Urinary bladder (tissue), 4 donors: ENCODE results near the gene SHISA6. TPM values are rescaled to one million over a fixed set of nuclear protein-coding genes. Genes with fewer than 3 reads are reported as not detected.

ENCODE experiments used
- DNase-seq: peaks from one replicate; pipeline ENCODE4 v3.0.0-alpha.2; 2015; ENCODE audit errors: extremely low spot score
- H3K27ac ChIP-seq: one replicate; pipeline ENCODE4 v1.5.1; 2013; ENCODE audit warnings: low read depth, mild to moderate bottlenecking, moderate library complexity
- H3K36me3 ChIP-seq: one replicate; pipeline ENCODE4 v1.6.1; 2013; ENCODE audit warnings: mild to moderate bottlenecking, moderate library complexity; ENCODE audit not compliant: insufficient read depth
- H3K4me1 ChIP-seq: one replicate; pipeline ENCODE4 v1.6.1; 2013; ENCODE audit warnings: mild to moderate bottlenecking, moderate library complexity; ENCODE audit not compliant: insufficient read depth
- H3K4me3 ChIP-seq: one replicate; pipeline ENCODE4 v1.5.1; 2013; ENCODE audit warnings: low read depth, low read length
- WGBS: extraction: QIAGEN DNeasy Blood & Tissue Kit; methylation state at CpG from one replicate; pipeline ENCODE4 v1.1.7; 2013; 5-methylcytosine and 5-hydroxymethylcytosine counted together
- polyA plus RNA-seq: library from polyadenylated mRNA; stranded (reverse); fragments of 200-250 nt; gene quantifications from one replicate; pipeline ENCODE4 v1.2.3, GENCODE V29; 2013
- total RNA-seq: library from RNA; depleted of rRNA; stranded (reverse); fragments of >200 nt; gene quantifications from one replicate; pipeline ENCODE4 v1.2.3, GENCODE V29; 2014
- donor health status: healthy with polysubstance abuse.
- donor health status: healthy.

SHISA6 gene
- total and polyA plus RNA-seq, 2 donors, result 3.3 to 4.4 TPM

GRCh38 chr17:11486868-11487310 lies 245.9 kb downstream of the SHISA6 start:
- no peaks in the 10 kb centered on the region for H3K36me3 ChIP-seq
- H3K4me3 ChIP-seq, result no peak overlapping the region
- 90% methylated on average over 9 of the region's 9 CpGs for WGBS

GRCh38 chr17:11487469-11487868 lies 246.5 kb downstream of the SHISA6 start:
- no peak overlapping the region for H3K27ac ChIP-seq
- DNase-seq, result no peak
- 50% methylated on average over 2 of the region's 2 CpGs for WGBS
- no peak overlapping the region for H3K4me3 ChIP-seq
- no peaks in the 10 kb centered on the region for H3K36me3 ChIP-seq
- H3K4me1 ChIP-seq, result no peaks in the 10 kb centered on the region

More at GRCh38 chr17:11486868-11487310, 245.9 kb downstream of the SHISA6 start:
- Histone ChIP-seq H3K4me1 (no peaks in the 10 kb centered on the region), H3K27ac (no peak overlapping the region)
- DNase-seq, result no peak

GRCh38 chr17:11488407-11488806 lies 247.4 kb downstream of the SHISA6 start:
- WGBS, result 93% methylated on average over 3 of the region's 3 CpGs
- Histone ChIP-seq H3K36me3 (no peaks in the 10 kb centered on the region), H3K4me1 (no peaks in the 10 kb centered on the region), H3K4me3 (no peak overlapping the region), H3K27ac (no peak overlapping the region)
- no peak for DNase-seq

GRCh38 chr17:11490171-11490755 lies 249.2 kb downstream of the SHISA6 start:
- DNase-seq, result no peak
- Histone ChIP-seq H3K4me1 (no peaks in the 10 kb centered on the region), H3K36me3 (no peaks in the 10 kb centered on the region), H3K27ac (no peak overlapping the region), H3K4me3 (no peak overlapping the region)
- WGBS, result 89% methylated on average over 14 of the region's 14 CpGs

- no peaks in the 10 kb centered on the region for H3K4me1 ChIP-seq
- no peak overlapping the region for H3K4me3 ChIP-seq
- H3K27ac ChIP-seq, result no peak overlapping the region
- 97% methylated on average over 1 of the region's 1 CpG for WGBS
- no peaks in the 10 kb centered on the region for H3K36me3 ChIP-seq
- DNase-seq, result no peak
These were observed 251.5 kb downstream of the SHISA6 start for GRCh38 chr17:11492511-11492910.

- no peaks in the 10 kb centered on the region for H3K36me3 ChIP-seq
- no peak for DNase-seq
- H3K4me1 ChIP-seq, result no peaks in the 10 kb centered on the region
- H3K4me3 ChIP-seq, result no peak overlapping the region
- H3K27ac ChIP-seq, result no peak overlapping the region
These were observed 252.9 kb downstream of the SHISA6 start for GRCh38 chr17:11493936-11494335.

- no peak overlapping the region for H3K4me3 ChIP-seq
- no peaks in the 10 kb centered on the region for H3K36me3 ChIP-seq
- WGBS, result 54% methylated on average over 3 of the region's 3 CpGs
- DNase-seq, result no peak
- no peaks in the 10 kb centered on the region for H3K4me1 ChIP-seq
- no peak overlapping the region for H3K27ac ChIP-seq
These were observed 254.6 kb downstream of the SHISA6 start for GRCh38 chr17:11495613-11496012.

GRCh38 chr17:11499881-11500280 lies 258.9 kb downstream of the SHISA6 start:
- no peak overlapping the region for H3K4me3 ChIP-seq
- H3K36me3 ChIP-seq, result no peaks in the 10 kb centered on the region
- H3K4me1 ChIP-seq, result no peaks in the 10 kb centered on the region
- 87% methylated on average over 3 of the region's 3 CpGs for WGBS
- no peak overlapping the region for H3K27ac ChIP-seq
- DNase-seq, result no peak

GRCh38 chr17:11503308-11504035 lies 262.5 kb downstream of the SHISA6 start:
- Histone ChIP-seq H3K4me1 (no peaks in the 10 kb centered on the region), H3K27ac (no peak overlapping the region), H3K4me3 (no peak overlapping the region), H3K36me3 (no peaks in the 10 kb centered on the region)
- DNase-seq, result no peak
- 75% methylated on average over 9 of the region's 9 CpGs for WGBS

GRCh38 chr17:11506635-11507034 lies 265.6 kb downstream of the SHISA6 start:
- no peak overlapping the region for H3K4me3 ChIP-seq
- DNase-seq, result no peak
- WGBS, result 10% methylated on average over 4 of the region's 4 CpGs

GRCh38 chr17:11511696-11512095 lies 270.7 kb downstream of the SHISA6 start:
- 47% methylated on average over 4 of the region's 4 CpGs for WGBS
- no peak for DNase-seq
- Histone ChIP-seq H3K4me3 (no peak overlapping the region), H3K4me1 (no peaks in the 10 kb centered on the region), H3K27ac (no peak overlapping the region), H3K36me3 (no peaks in the 10 kb centered on the region)

More at GRCh38 chr17:11506635-11507034, 265.6 kb downstream of the SHISA6 start:
- no peak overlapping the region for H3K27ac ChIP-seq
- H3K4me1 ChIP-seq, result no peaks in the 10 kb centered on the region
- no peaks in the 10 kb centered on the region for H3K36me3 ChIP-seq

- no peaks in the 10 kb centered on the region for H3K4me1 ChIP-seq
- H3K36me3 ChIP-seq, result no peaks in the 10 kb centered on the region
- no peak overlapping the region for H3K27ac ChIP-seq
- 86% methylated on average over 2 of the region's 2 CpGs for WGBS
- DNase-seq, result no peak
- no peak overlapping the region for H3K4me3 ChIP-seq
These were observed 273.6 kb downstream of the SHISA6 start for GRCh38 chr17:11514565-11514964.

- no peak overlapping the region for H3K4me3 ChIP-seq
- no peaks in the 10 kb centered on the region for H3K36me3 ChIP-seq
- 72% methylated on average over 4 of the region's 4 CpGs for WGBS
- no peak overlapping the region for H3K27ac ChIP-seq
- no peak for DNase-seq
- no peaks in the 10 kb centered on the region for H3K4me1 ChIP-seq
These were observed 274.1 kb downstream of the SHISA6 start for GRCh38 chr17:11514981-11515680.

GRCh38 chr17:11515901-11516300 lies 274.9 kb downstream of the SHISA6 start:
- no peak for DNase-seq
- no peak overlapping the region for H3K4me3 ChIP-seq
- 39% methylated on average over 2 of the region's 2 CpGs for WGBS
- no peaks in the 10 kb centered on the region for H3K4me1 ChIP-seq
- H3K36me3 ChIP-seq, result no peaks in the 10 kb centered on the region
- H3K27ac ChIP-seq, result no peak overlapping the region
